Measurements from ENCODE around the gene BSND.

DNA sequence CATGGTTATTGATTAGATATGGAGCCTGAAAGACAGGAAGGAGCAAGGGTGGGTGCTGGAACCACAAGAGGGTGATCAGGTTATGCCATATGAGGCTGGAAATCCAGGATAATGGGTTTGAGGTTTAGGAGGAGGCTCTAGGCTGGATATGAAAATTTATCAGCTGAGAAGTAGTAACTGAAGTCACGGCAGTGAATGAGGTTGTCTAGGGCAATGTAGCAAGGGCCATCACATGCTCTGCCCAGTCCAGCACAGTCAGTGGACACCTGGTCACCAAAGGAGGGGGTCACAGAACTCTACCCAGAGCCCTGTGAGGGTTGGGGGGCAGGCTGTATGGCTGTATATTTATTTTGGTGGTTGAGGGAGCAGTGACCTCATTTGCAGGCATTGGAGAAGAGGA is 28.9 kb upstream of the BSND start:
- TF ChIP-seq NFRKB (IDR thresholded peaks at IDR 0.05) = no peak
- no peak for TF ChIP-seq FOXK2 (IDR thresholded peaks at IDR 0.05)
- TF ChIP-seq HDGF (IDR thresholded peaks at IDR 0.05; ENCODE audit: borderline replicate concordance) = no peak
- TF ChIP-seq, protein P1, sequence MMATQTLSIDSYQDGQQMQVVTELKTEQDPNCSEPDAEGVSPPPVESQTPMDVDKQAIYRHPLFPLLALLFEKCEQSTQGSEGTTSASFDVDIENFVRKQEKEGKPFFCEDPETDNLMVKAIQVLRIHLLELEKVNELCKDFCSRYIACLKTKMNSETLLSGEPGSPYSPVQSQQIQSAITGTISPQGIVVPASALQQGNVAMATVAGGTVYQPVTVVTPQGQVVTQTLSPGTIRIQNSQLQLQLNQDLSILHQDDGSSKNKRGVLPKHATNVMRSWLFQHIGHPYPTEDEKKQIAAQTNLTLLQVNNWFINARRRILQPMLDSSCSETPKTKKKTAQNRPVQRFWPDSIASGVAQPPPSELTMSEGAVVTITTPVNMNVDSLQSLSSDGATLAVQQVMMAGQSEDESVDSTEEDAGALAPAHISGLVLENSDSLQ (IDR thresholded peaks at IDR 0.05) = no peak
- no peak for TF ChIP-seq SUZ12 (IDR thresholded peaks at IDR 0.05)
- TF ChIP-seq ELF4 (IDR thresholded peaks at IDR 0.05) = no peak
- no peak for TF ChIP-seq BHLHE40 (IDR thresholded peaks at IDR 0.05; ENCODE audit: borderline replicate concordance)
- TF ChIP-seq LEF1 (IDR thresholded peaks at IDR 0.05; ENCODE audit: borderline replicate concordance) = no peak
- TF ChIP-seq FOXM1 (IDR thresholded peaks at IDR 0.05; ENCODE audit: borderline replicate concordance) = no peak
- no peak for TF ChIP-seq SP1 (IDR thresholded peaks at IDR 0.05)
- TF ChIP-seq ARNT (IDR thresholded peaks at IDR 0.05) = no peak
